Left hindlimb (tissue), 1 donor: Measurements from ENCODE around the gene ZSCAN1.
"Not testable (repeated sequence)": the region's sequence is repeated elsewhere in the genome, so short reads cannot be mapped to it uniquely, and the experiment has no call there.

ENCODE experiments used
- DNase-seq: peaks from one replicate; pipeline ENCODE4 v3.0.0-alpha.2; 2018

ZSCAN1 gene, protein sequence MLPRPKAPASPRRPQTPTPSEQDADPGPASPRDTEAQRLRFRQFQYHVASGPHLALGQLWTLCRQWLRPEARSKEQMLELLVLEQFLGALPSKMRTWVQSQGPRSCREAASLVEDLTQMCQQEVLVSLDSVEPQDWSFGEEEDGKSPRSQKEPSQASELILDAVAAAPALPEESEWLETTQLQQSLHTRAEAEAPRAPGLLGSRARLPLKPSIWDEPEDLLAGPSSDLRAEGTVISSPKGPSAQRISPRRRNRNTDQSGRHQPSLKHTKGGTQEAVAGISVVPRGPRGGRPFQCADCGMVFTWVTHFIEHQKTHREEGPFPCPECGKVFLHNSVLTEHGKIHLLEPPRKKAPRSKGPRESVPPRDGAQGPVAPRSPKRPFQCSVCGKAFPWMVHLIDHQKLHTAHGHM

DNA sequence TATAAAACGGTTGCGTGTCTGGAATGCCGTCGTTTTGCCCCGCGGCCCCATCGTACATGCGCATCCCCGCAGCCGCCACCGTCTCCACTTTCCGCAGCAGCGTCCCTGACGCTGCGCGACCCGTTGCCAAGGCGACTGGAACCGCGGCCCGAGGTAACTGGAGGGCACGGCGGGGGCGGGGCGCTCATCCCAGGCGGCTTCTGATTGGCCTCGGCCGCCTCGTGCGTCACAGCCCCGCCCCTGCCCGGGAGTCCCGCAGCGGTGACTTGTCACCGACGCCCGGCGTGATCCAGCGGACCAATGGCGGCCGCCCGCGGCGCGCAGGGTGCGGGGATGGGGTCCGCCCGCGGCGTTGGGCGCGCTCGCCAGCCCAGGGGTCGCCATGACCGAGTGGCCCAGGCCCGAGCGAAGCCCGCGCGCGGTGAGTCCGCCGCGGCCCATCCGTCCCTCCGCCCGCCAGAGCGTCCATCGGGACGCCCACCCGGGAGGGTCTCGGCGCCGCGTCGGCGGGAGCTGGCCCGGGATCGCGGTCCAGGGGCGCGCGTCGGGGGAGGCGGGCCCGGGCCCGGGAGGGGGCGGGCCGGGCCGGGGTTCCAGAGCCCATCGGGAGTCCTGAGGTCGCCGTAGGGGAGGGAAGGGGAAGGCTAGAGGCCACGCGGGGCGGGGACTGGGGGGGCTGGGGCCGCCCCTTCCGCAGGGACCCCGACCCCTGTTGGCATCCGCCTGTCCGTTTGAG, at the start of gene ZSCAN1:
Gene ZSCAN1 (plus strand): TSS at position 285 of the 736 bp plus-strand sequence. CDS start 3,812 bp downstream, outside the sequence.
- DNase-seq, result peak; percentile 95

DNA sequence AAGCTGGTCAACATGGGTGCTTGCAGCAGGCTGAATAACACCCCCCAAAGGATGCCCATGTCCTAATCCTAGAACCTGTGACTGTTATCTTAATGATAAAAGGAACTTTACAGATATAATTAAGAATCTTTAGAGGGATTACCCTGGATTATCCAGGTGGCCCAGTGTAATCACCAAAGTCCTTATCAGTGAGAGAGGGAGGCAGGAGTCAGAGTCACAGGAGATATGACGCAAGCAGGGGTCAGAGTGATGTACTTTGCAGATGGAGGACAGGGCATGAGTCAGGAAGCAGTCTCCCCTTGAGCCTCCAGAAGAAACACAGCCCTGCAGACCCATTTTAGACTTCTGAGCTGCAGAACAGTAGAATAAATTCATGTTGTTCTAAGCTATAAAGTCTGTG, 41.0 kb upstream of the ZSCAN1 start:
- DNase-seq, result no peak

DNA sequence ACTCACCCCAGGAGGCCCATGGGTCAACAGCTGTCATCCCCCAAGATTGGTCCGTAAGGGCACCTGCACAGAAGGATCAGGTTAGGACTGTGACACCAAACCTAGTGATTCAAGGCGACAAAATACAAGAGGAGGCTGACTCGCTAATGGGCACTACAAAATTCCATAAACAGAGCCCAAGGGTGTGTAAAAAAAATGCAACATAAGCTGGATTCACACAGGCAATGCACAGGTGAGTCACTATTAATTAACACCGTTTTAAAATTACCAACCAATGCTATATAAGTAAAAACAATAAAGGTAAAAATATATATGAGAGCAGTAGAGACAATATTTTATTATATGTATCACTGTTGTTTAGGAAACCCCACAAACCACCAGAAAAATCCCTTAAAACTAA, 33.1 kb upstream of the ZSCAN1 start:
- DNase-seq, result no peak

DNA sequence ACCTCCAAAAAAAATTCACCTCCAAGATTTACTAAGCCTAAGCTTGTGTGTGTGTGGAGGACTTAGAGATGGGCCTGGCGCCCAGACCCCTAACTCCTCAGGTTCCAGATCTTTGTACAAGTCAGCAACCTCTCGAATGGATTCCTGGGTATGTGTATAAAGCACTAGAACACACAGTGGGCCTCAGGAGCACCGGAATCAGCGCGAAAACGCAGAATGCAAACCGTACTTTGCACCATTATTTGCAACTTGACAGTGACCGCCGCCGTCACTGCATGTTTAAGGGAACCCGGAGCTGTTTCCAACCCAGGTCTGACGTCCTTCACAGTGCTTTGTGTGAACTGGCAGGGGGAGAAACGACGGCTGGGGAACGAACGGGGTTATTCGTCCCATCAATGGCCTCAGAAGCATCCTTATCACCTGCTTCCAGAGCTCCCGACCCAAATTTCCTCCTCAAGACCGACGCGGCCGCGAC, 31.9 kb upstream of the ZSCAN1 start:
- DNase-seq, result no peak

DNA sequence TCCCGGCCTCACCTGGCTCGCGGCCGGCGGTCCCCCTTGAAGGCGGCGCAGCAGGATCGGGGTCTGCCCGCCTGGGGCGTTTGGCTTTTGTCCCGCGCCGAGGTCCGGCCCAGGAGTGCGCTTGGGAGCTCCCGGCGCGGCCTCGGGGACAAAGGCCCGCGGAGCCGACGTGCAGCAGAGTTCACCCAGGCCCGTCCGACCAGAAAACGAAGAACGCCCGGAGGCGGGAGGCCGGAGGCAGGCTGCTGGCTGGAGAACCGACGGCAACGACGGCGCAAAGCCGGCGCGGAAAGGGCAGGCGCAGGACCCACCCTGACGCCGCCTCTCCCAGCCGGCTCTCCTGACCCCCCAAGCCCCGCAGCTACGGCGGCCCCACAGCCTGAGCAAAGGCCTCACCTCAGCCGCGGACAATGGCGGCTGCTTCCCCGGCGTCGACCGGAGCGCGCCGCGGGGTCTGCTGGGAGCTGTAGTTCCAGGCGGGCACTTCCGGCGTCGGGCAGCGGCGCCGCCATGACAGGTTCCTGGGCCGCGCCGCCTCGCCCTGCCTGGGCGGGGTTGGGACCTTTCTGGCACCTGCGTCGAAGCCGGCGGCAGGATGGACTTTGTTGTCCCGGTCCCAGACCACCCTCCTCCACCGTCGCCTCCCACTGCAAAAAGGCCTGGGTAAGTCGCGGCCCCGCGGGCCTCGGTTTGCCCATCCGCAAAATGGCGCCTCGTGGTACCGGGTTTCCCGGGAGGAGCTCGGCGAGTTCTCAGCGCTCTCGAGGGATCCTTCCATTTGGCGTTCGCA, 31.2 kb upstream of the ZSCAN1 start, which contains the start of gene ZNF606:
Gene ZNF606 (minus strand): TSS at position 437 of the 790 bp plus-strand sequence. CDS start 1,501 bp downstream, outside the sequence.
- peak; percentile 93 for DNase-seq

DNA sequence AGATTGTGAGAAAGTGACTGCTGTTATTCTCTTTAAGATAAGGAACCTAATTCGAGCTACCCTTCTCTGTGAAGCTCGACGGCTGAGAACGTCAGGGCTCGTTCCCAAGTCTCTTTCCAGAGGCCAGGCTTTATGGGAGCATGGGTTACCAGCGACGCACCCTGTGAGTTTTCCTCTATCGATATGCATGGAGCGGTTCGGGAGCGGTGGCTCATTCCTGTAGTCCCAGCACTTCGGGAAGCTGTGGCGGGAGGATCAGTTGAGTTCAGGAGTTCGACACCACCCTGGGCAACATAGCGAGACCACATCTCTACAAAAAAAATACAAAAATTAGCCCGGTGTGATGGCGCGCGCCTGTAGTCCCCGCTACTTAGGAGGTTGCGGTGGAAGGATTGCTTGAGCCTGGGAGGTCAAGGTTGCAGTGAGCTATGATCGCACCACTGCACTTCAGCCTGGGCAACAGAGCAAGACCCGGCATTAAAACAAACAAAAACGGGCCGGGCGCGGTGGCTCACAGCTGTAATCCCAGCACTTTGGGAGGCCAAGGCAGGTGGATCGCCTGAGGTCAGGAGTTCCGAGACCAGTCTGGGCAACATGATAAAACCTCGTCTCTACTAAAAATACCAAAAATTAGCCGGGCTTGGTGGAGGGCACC, 30.5 kb upstream of the ZSCAN1 start:
- DNase-seq, result no peak

DNA sequence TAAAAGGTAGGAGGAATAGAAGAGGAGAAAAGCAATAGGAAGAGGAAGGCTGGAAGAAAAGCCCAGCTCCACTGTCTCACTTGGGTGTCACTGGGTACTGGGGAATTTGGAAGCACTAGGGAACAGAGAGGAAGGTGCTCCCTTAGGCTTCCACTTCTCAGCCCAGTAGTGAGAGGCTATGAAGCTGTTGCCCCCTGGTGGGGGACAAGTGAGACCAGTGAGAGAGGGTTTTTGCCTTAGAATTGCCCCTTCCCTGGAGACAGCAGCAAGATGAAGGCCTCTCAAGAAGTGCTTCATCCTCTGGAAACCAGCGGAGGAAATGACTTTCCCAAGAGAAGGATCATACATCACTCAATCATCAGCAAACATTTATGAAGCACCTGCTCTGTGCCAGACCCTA, 26.5 kb upstream of the ZSCAN1 start:
- DNase-seq, result no peak

DNA sequence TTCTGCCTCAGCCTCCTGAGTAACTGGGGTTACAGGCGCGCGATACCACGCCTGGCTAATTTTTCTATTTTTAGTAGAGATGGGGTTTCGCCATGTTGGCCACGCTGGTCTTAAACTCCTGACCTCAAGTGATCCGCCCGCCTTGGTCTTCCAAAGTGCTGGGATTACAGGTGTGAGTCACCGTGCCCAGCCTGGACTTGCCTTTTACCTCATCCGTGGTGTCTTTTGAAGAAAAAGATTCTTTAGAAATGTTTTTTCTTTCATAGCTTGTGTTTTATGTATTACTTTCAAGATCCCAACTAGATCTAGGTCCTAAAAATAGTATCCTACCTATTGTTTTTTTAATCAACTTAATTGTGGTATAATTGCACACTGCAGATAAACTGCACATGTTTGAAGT, 24.9 kb upstream of the ZSCAN1 start:
- not testable (repeated sequence) for DNase-seq

DNA sequence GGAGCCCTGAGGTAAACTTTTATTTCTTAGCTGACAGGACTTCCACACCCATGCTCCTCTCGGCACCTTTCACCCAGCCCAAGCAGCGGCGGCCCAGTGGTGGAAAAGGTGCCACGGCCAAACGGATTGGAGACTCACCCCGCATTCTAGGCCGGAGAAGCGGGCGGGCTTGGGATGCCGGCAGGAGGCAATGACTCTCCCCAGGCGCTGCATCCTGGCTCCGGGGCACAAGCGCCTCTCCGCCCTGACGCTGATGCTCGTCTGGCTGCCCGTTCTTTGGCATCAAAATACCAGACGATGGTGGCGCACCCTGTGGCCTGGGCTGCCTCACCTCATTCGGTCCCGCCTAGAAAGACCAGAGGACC, 24.5 kb upstream of the ZSCAN1 start:
- no peak for DNase-seq

DNA sequence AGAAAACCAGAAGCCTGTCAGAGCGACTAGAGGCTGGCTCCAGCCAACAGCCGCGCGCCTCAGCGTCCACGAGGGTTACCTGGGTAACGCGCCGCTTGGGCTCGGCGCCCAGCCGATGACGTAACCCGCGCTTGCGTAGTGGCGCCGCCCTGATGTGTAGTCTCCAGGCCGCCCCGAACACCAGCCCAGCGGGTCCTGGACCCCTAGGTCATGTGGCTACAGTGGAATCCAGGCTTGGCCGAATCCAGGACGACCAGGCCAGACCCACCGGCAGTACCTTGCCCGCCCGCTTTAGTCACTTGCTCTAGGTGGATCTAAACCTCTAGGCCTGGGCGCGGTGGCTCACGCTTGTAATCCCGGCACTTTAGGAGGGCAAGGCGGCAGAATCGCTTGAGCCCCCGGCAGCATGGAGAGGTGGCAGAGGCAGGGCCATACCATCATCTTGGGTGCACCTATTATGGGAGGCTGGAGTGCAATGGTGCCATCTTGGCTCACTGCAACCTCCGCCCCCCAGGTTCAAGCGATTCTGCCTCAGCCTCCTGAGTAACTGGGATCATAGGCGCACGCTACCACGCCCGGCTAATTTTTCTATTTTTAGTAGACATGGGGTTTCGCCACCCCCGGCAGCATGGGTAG, 24.0 kb upstream of the ZSCAN1 start:
- peak; percentile 95 for DNase-seq

DNA sequence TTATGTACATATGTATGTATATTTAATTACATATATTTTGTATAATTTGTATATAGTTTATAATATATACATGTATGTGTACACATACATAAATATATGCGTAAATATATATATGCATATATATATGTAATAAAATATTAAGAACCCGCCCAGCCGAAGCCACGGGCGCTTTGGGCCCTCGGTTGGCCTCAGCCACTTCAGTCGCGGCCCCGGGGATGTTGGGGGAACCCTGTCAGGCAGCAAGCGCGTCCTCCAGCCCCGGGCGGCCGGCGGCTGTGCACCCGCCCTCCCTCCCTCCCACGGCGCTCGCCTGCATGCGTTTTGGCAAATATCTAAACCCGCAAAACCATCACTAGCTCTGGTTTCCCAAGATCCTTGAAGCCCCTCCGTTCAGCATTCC, 23.3 kb upstream of the ZSCAN1 start:
- no peak for DNase-seq

DNA sequence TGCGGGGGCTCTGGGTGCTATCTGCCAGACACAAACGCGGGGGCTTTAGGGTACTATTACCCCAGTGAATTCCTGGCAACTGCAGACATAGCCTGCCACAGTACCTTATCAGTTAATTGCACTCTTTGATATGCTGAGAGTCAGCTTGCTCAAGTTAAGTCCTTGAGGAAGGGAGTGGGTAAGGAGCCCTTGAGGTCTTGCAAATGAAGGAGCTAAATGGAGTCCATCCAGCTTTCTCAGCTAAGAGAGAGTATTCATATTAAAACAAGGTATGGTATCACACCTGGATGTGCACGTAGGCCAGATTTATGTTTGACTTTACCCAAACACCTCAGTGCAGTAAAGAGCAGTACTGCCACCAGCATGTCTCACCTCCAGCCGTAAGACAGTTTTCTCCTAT, 19.7 kb upstream of the ZSCAN1 start:
- no peak for DNase-seq

DNA sequence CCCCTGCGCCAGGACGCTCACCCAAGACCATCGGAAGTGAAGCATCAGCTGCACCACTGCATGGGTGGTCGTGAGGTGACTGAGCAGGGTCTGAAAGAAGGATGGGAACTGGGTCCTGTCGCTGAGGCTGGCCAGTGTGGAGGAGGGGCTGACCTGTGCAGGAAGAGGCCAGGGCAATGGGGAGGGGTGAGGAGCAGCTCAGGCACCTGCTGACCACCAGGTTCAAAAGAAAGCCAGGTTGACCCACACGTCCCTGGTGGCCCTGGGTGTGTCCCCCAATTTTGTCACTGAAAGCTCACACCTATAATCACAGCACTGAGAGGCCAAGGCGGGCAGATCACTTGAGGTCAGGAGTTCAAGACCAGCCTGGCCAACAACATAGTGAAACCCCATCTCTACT, 13.7 kb upstream of the ZSCAN1 start:
- DNase-seq, result no peak

DNA sequence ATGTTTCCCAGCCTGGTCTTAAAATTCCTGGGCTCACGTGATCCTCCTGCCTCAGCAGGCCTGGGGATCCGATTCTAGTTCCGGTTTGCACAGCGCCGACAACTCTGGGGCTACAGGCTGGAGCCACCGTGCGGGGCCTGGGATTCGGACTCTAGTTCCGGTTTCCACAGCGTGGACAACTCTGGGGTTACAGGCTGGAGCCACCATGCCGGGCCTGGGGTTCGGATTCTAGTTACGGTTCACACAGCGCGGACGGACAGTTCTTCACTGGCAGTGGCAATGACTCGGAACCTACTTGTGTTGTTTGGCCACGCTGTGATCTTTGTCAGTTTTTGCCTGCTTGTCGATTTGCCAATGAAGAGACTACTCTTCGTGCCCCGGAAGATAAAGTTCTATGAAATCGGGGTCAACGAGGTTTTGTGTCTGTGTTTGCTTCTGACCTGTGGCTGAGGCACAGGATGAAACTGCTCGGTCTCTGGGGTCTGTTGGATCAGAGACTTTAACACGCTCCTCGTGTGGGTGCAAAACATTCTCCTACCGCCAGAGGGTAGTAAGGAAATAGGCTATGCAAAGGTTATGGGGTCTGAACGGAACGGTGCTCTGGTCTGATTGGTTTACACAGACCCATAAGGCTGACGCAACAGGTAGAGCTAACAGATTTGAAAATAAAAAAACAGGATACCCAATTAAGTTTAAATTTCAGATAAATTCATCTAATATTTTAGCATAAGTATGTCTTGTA, 12.1 kb upstream of the ZSCAN1 start:
- DNase-seq, result peak; percentile 72

DNA sequence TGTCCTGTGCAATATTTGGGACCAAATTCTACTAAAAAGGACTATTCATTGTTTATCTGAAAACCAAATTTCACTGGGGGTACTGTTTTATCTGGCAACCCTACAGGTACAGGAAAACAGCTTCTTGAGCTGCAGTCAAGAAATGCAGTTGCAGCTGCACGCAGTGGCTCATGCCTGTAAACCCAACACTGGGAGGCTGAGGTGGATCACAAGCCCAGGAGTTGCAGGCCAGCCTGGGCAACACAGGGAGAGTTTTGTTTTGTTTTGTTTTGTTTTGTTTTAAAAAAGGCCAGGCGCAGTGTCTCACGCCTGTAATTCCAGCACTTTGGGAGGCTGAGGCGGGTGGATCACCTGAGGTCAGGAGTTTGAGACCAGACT, 11.6 kb upstream of the ZSCAN1 start:
- no peak for DNase-seq

DNA sequence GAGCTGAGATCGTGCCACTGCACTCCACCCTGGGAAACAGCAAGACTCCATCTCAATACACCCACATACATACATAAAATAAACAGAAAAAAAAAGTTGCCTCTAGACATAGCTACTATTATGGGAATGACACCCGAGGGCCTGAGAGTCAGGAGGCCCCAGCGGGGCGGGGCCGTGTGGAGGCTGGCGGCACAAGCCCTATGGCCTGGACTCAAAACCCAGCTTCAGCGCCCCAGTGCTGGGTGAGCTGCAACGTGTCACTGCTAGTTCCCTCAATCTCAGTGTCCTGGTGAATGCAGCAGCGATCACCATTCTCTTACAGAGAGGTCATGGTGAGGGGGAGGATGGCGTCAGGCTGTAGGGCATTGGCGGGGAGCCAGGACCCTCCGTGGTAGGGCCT, 9.2 kb upstream of the ZSCAN1 start:
- DNase-seq, result no peak

DNA sequence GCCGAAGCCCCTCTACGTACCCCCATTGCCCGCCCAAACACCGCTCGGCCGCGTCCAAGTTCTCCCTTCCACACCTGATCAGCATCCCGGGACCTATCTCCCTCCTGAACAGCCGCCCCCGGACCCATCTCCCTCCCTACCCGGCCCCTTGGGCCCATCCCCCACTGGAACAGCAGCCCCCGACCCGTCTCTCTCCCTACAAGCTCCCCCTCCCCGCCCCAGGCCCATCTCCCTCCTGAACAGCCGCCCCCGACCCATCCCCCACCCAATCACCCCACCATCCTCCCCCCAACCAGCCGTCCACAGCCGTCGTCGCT, 610 bp downstream of the ZSCAN1 start:
- peak; percentile 54 for DNase-seq

DNA sequence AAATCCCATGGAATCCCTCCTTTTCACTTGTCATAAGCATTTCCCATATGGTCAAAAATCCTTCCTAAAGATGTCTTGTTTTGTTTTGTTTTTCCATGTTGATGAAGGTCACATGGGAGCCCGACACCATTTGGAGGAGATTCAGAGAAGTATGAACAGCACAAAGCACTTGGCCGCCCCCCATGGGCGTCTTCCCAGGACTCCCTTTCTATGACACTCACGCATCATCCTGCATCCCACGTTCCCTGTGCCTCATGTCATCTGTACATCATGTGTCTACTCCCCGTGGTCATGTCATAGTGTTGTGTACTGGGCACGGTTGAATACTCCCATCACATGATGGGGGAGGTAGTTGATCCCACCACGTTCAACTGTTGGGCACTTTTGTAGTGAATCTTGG, 2.0 kb downstream of the ZSCAN1 start:
- DNase-seq, result no peak

DNA sequence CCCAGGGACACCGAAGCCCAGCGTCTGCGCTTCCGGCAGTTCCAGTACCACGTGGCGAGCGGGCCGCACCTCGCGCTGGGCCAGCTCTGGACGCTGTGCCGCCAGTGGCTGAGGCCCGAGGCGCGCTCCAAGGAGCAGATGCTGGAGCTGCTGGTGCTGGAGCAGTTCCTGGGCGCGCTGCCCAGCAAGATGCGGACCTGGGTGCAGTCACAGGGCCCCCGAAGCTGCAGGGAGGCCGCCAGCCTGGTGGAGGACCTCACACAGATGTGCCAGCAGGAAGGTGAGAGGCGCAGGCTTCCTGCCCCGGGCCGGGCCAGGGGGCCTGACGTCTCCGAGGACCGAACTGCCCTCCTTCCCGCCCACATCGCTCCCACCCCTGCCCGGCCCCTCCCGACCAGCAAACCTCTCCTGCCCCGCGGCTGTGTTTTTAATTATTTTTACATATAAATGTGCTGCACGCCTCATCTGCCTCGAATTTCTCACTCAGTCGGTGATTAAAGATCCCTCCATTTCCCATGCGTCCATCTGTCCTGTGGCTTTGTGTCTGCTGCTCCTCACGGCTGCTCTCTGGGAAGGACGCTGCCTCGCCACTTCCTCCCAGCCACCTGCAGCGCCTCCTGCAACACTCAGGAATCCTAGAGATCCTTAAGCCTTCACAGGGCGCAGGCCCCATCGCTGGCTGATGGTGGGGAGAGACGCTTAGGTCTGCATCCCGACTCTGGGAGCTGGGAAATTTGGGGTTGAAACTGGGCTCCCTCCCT, 4.3 kb downstream of the ZSCAN1 start:
- no peak for DNase-seq

DNA sequence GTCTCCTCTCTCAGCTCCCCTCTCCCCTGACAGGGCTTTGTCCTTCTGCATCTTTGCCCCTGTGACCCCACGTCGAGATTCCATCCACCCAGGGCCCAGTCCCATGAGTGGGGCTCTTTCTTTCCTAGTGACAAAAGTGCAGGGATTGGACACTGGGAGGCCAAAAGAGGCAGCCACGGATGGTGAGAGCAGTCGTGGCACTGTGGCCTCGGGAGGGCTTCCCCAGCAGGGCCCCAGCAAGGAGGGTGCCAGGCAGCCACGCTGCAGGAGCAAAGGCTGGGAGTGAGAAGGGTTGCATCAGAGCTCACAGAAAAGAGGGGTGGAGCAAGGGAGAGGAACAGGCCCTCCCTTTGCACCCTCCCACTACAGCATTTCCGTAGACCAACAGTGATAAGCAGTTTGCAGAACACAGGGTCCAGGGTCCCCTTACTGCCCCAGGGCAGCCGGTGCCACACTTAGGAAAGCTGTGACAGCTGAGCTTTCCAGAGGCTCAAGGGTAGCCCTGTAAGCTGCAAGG, 4.9 kb downstream of the ZSCAN1 start:
- no peak for DNase-seq
